Stomach (tissue), 4 donors: ENCODE results near the gene SUPT3H.

Experiments used
- EP300 ChIP-seq: sonication (generic); formaldehyde crosslinking; IDR thresholded peaks from one replicate; pipeline ENCODE4 v1.6.1; 2017; ENCODE audit warnings: antibody characterized with exemption
- POLR2A ChIP-seq, 4 donors: fragments of 450-650 bp; IDR thresholded peaks; one replicate each; pipeline ENCODE4 v1.6.1; 2016; ENCODE audit warnings: antibody characterized with exemption in 4 of 4, control low read depth in 2 of 4, mild to moderate bottlenecking in 1 of 4, moderate library complexity in 1 of 4
- POLR2AphosphoS5 ChIP-seq, 3 donors: sonication (generic); formaldehyde crosslinking; IDR thresholded peaks; one replicate each; pipeline ENCODE4 v1.6.1; 2016; ENCODE audit warnings: antibody characterized with exemption in 3 of 3
- TF ChIP-seq, protein P1 (sequence below), 7 experiments: fragments of 450-650 bp in 4 of 7; fragments of 200-600 bp in 3 of 7; sonication (generic) in 3 of 7; IDR thresholded peaks; one replicate each; pipeline ENCODE4 v1.5.1; 2016 to 2019; ENCODE audit warnings: antibody characterized with exemption in 7 of 7, control low read depth in 2 of 7, mild to moderate bottlenecking in 1 of 7

DNA sequence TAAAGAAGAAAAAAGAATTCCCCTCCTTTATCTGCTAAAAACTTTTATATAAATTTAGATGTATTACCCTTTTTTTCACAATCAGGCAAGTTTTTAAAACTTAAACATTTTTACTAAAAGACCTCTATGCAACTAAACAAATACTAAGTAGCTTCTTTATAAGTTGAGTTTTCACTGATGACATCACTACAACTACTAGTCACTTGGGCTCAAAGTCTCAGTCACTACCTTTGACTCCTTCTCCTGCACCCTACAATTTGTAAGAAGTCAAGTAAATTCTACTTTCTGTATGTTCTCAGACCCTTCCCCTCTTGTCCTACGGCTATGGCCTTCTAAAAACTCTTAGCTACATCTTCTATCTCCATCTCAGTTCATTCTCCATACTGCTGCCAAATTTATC, 11.2 kb downstream of the SUPT3H start:
- TF ChIP-seq, protein P1, sequence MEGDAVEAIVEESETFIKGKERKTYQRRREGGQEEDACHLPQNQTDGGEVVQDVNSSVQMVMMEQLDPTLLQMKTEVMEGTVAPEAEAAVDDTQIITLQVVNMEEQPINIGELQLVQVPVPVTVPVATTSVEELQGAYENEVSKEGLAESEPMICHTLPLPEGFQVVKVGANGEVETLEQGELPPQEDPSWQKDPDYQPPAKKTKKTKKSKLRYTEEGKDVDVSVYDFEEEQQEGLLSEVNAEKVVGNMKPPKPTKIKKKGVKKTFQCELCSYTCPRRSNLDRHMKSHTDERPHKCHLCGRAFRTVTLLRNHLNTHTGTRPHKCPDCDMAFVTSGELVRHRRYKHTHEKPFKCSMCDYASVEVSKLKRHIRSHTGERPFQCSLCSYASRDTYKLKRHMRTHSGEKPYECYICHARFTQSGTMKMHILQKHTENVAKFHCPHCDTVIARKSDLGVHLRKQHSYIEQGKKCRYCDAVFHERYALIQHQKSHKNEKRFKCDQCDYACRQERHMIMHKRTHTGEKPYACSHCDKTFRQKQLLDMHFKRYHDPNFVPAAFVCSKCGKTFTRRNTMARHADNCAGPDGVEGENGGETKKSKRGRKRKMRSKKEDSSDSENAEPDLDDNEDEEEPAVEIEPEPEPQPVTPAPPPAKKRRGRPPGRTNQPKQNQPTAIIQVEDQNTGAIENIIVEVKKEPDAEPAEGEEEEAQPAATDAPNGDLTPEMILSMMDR (IDR thresholded peaks at IDR 0.05): no peak
- TF ChIP-seq POLR2A (IDR thresholded peaks at IDR 0.05) (no peak), POLR2AphosphoS5 (IDR thresholded peaks at IDR 0.05) (no peak), EP300 (no peak)
